MV-4-11 (cell line): ENCODE measurements around the gene SLC1A3.
"Not testable (repeated sequence)": the region's sequence is repeated elsewhere in the genome, so short reads cannot be mapped to it uniquely, and the experiment has no call there.

ENCODE experiments used
- DNase-seq: peaks from one replicate; lab custom pipeline; 2025; lab: John Stamatoyannopoulos, UW

The SLC1A3 gene

GRCh38 chr5:36630201-36631145 is 24.1 kb downstream of the SLC1A3 start:
- no peak for DNase-seq

DNA sequence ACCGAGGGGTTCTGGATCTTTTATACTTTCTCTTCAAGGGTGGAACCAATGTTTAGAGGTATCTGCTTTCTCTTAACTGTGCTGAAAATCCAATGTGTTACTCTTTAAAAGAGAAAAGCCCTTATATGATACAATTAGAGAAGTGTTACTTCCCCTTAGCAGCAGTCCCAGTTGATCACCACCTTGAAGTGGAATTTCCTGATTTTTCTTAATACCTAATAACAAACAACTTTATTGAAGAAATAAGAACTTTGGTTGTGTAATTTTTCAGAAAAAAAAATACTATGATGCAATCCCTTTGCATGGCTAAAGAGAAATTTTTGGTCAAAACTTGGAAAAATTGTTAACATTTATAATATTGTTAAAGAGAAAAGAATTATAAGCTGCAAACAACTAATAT is 24.7 kb downstream of the SLC1A3 start:
- DNase-seq = peak; percentile 29

GRCh38 chr5:36631620-36632362 is 25.4 kb downstream of the SLC1A3 start:
- DNase-seq = no peak

DNA sequence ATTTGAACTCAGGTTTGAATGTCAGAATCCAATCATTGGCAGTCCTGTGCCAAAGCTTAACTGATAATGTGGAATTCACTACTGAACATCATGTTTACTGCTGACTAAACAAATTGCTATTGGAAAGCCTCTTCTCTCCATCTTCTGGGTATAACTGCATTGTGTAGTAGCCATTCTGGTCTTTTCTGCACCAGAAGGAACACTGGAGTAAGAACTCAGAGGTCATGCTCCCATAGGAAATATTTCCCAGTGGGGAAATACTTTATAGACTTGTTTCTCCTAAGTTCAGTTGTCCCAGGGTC is 25.9 kb downstream of the SLC1A3 start:
- no peak for DNase-seq

DNA sequence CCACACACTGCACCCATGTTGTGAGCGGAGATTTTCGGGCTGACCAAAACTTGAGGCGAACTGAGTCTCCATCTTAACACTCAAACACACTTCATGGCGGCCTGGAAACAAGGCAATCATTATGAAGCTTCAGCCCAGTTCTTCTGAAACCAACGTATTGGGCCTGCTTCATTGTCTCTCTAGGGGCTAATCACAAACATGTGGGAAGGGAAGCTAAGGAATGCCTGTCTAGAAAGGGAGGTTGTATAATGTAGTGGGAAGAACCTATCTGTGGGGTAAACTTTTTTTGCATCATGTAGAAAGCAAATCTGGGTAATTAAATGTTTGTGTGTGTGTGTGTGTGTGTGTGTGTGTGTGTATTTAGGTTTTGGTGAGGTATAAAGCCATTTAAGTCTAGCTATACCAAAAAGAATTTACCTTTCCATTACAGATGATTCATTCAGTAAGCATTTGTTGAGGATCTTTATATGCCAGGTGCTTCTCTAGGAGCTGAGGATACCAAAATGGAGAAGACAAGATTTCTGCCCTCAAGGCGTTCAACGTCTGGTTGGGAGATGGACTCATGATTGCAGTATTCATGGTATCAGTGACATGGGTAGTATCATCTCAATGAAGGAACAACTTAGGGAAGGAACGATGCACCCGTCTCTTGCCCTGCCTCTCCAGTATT is 29.4 kb downstream of the SLC1A3 start:
- no peak for DNase-seq

DNA sequence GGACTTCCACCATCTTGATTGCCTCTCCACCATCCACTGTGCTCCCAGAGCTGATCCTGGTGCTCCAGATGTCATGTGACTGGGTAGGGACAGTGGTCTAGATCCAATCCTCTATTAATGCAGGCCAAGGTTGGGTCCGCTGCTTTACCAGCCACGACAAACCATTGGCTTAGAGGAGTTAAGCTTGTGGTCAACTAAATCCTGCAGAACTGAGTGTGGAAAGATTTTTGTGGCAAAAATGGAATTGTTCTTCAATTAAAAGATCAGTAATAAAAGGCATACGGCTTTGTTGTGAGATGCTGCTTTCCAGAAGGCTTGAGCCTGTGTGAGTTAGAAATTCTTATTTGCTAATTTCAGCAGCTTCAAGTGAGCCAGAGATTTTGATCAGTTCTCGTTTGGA is 30.7 kb downstream of the SLC1A3 start:
- DNase-seq = no peak

DNA sequence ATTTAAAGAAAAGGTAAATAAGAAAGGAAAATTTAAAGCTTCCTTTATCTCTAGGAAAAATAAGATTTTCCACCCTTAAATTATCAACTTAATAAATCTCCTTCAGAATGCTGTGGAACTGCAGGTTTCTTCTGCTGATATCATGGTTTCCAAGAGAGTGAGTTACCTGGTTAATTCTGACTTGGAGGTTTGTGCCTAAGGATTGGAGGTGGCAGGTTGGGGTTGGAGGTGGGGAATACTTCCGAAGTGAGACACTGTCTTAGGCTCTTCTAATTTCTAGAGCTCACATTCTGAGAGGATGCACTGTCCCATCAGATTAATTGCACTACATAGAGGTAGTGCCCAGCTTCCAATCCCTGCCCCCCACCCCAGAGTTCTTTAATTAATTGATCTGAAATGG is 31.1 kb downstream of the SLC1A3 start:
- no peak for DNase-seq

- no peak for DNase-seq
These were observed 31.6 kb downstream of the SLC1A3 start for GRCh38 chr5:36638056-36638455.

GRCh38 chr5:36640949-36641348 is 34.5 kb downstream of the SLC1A3 start:
- DNase-seq = peak; percentile 27

GRCh38 chr5:36641431-36641830 is 35.0 kb downstream of the SLC1A3 start:
- no peak for DNase-seq

DNA sequence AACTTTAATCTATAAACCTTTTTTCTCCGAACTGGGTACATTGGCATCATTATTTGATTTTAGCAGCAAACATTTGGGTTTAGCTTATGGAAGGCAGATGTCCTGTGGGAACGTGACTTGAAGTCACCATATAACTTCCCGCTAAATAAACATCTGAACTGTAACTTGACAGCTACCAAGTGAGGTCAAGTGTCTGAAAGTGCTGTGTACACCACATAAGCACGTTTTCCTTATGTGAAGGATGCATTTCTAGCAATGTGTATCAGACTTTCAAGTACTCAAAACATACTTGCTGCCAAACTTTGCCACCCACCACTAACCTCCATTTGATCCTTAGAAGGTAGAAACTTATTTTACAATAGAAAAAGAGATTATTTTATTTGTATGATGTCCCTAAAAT is 35.7 kb downstream of the SLC1A3 start:
- no peak for DNase-seq

- no peak for DNase-seq
These were observed 36.8 kb downstream of the SLC1A3 start for GRCh38 chr5:36643162-36643561.

DNA sequence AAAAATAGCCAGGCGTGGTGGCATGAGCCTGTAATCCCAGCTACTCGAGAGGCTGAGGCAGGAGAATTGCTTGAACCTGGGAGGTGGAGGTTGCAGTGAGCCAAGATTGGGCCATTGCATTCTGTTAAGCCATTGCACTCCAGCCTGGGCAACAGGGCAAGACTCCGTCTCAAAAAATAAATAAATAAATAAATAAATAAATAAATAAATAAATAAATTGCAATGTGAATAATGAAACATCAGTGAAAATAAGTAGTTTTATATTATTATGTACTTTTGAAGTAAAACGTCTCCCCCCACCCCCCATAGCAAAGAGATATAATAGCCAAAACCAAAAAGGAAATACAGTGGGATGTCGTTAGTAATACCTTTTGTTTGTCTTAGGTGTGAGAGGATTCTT is 37.4 kb downstream of the SLC1A3 start:
- not testable (repeated sequence) for DNase-seq

DNA sequence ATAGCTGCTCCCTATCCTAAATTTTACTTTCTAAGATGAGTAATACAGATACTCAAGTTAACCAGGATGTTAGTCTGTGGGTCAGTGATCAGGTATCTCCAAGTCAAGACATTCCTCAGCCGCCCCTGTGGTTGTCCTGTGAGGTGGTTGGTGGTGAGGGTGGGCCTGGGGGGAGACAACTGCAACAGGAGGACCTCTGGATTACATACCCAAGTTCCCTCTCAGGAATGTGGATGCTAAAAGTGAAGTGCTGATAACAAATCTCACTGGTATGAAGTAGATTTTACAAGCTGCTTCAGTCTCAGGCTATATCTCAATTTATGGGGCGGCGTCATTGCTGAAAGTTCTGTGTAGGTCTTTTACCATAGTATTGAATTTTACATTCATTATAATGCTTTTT is 38.3 kb downstream of the SLC1A3 start:
- no peak for DNase-seq

DNA sequence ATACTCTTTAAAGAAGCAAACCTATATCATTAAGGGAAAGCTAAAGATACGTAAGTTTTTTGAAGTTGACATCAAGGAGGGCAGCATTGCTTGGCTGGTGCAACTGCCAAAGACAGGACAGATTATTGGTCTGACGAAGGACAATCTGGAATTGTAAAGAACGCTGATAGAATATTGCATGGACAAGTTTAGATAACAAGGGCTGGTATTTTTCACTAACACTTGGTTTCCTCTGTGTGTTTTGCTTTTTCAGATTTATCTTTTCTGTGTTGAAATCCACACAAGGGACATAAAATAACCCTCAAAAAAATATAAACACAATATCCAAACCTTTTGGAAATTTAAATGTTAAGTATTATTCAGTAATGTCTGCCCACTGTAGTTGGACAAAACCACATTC is 39.7 kb downstream of the SLC1A3 start:
- DNase-seq = no peak

- no peak for DNase-seq
These were observed 40.2 kb downstream of the SLC1A3 start for GRCh38 chr5:36646507-36647023.

DNA sequence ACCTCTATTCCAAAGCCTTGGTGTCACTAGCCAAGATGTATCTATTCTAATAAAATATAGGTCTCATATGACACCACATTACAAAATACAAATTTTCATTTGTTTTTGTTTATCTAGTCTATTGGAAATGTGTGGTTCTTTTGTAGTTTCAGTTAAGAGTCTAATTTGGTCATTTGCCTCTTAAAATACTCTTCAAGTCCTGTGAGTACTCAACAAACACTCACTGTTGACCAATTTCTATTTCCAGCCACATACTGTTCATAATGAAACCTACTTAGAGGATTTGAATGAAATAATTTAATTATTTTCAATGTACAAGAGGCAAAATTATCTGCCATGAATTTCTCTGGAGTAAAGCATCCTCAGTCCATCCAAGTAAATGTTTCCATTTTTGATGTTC is 40.6 kb downstream of the SLC1A3 start:
- DNase-seq = no peak

- DNase-seq = no peak
These were observed 42.0 kb downstream of the SLC1A3 start for GRCh38 chr5:36648426-36648825.

- DNase-seq = no peak
These were observed 45.6 kb downstream of the SLC1A3 start for GRCh38 chr5:36651761-36652685.

DNA sequence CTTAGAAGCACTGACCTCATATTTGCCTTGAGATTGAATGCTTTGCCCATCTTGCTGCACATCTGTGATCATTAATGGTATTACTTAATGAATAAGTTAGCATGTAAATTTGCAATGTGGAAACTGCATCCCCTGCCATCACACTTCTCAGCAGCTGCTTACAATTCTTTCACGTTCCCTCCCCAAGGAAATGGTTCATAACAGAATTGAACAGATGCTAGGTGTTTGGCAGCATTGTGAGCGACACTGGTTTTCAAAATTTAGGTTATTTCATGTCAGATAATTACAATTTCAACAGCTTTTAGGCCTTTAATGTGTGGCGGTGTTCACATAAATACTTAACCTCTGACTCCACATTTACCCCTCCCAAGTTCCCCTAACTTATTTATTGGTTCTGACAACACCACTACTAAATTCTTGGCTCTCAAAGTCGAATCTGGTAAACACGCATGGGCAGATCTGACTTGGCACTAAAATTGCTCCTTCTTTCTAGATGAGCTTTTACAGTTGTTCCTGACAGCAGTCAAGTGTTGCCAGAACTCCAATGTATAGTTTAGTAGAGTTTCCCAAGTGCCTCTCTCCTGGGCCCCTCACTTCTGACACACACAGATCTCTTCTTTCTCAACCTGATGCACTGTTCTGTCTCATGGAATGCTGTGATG is 46.8 kb downstream of the SLC1A3 start:
- no peak for DNase-seq

- no peak for DNase-seq
These were observed 48.2 kb downstream of the SLC1A3 start for GRCh38 chr5:36654564-36654963.
